Measurements from ENCODE around the gene PRF1. TPM values are rescaled to one million over a fixed set of nuclear protein-coding genes. Genes with fewer than 3 reads are reported as not detected.

The PRF1 gene
- total RNA-seq, 1 experiment from 2014 or later: not detected

GRCh38 chr10:70576803-70577517, 25.6 kb downstream of the PRF1 start:
- peak; percentile 59 for DNase-seq (ENCODE audit: low read depth)

- peak; percentile 88 for DNase-seq (ENCODE audit: low read depth)
Observed at GRCh38 chr10:70575874-70576802, 26.4 kb downstream of the PRF1 start.

- DNase-seq (ENCODE audit: low read depth): peak; percentile 30
Observed at GRCh38 chr10:70575486-70575873, 27.1 kb downstream of the PRF1 start.

- DNase-seq (ENCODE audit: low read depth): no peak
Observed at GRCh38 chr10:70573599-70574506, 28.7 kb downstream of the PRF1 start.

- DNase-seq (ENCODE audit: low read depth): no peak
Observed at GRCh38 chr10:70571636-70572439, 30.7 kb downstream of the PRF1 start.

GRCh38 chr10:70571236-70571635, 31.3 kb downstream of the PRF1 start:
- no peak for DNase-seq (ENCODE audit: low read depth)

GRCh38 chr10:70568781-70569495, 33.6 kb downstream of the PRF1 start:
- DNase-seq (ENCODE audit: low read depth): no peak

GRCh38 chr10:70568113-70568512, 34.4 kb downstream of the PRF1 start:
- DNase-seq (ENCODE audit: low read depth): no peak

- no peak for DNase-seq (ENCODE audit: low read depth)
Observed at GRCh38 chr10:70567603-70568002, 34.9 kb downstream of the PRF1 start.

GRCh38 chr10:70566515-70567290, 35.8 kb downstream of the PRF1 start:
- no peak for DNase-seq (ENCODE audit: low read depth)

GRCh38 chr10:70565556-70566514, 36.7 kb downstream of the PRF1 start:
- no peak for DNase-seq (ENCODE audit: low read depth)

GRCh38 chr10:70564901-70565351, 37.6 kb downstream of the PRF1 start:
- DNase-seq (ENCODE audit: low read depth): no peak

- DNase-seq (ENCODE audit: low read depth): no peak
Observed at GRCh38 chr10:70564113-70564725, 38.3 kb downstream of the PRF1 start.

GRCh38 chr10:70563230-70563629, 39.3 kb downstream of the PRF1 start:
- no peak for DNase-seq (ENCODE audit: low read depth)

GRCh38 chr10:70562036-70562755, 40.3 kb downstream of the PRF1 start:
- DNase-seq (ENCODE audit: low read depth): no peak

GRCh38 chr10:70561558-70561957, 41.0 kb downstream of the PRF1 start:
- DNase-seq (ENCODE audit: low read depth): no peak

GRCh38 chr10:70561070-70561469, 41.5 kb downstream of the PRF1 start:
- no peak for DNase-seq (ENCODE audit: low read depth)
